OCI-LY1 (cell line): Measurements from ENCODE around the gene LRRC56.

Source experiments
- H2AFZ ChIP-seq: fragments of 200-600 bp; sonication (generic), shearing (Covaris generic); 2 replicates; pipeline ENCODE4 v1.6.0; 2014; ENCODE audit warnings: antibody characterized with exemption, mild to moderate bottlenecking, low read length
- H3F3A ChIP-seq: fragments of 200-600 bp; sonication (generic), shearing (Covaris generic); 2 replicates; pipeline ENCODE4 v1.6.0; 2014; ENCODE audit warnings: mild to moderate bottlenecking, antibody characterized with exemption, low read length, moderate library complexity; ENCODE audit not compliant: insufficient read depth
- H3K27ac ChIP-seq: fragments of 200-600 bp; sonication (generic); 2 replicates; pipeline ENCODE4 v1.5.1; 2014; ENCODE audit warnings: low read length, mixed run types, mild to moderate bottlenecking, low read depth; ENCODE audit not compliant: poor library complexity, severe bottlenecking
- H3K27me3 ChIP-seq: fragments of 200-600 bp; sonication (generic); 2 replicates; pipeline ENCODE4 v1.6.0; 2014; ENCODE audit warnings: antibody characterized with exemption, mild to moderate bottlenecking, low read length, moderate library complexity; ENCODE audit not compliant: insufficient read depth
- H3K36me3 ChIP-seq: fragments of 200-600 bp; sonication (generic); 2 replicates; pipeline ENCODE4 v1.6.1; 2014; ENCODE audit warnings: mild to moderate bottlenecking, antibody characterized with exemption, low read length, moderate library complexity, mixed read lengths; ENCODE audit not compliant: insufficient read depth
- H3K4me1 ChIP-seq: fragments of 200-600 bp; sonication (generic); 2 replicates; pipeline ENCODE4 v1.5.1; 2014; ENCODE audit warnings: mild to moderate bottlenecking, low read length, moderate library complexity; ENCODE audit not compliant: insufficient read depth, severe bottlenecking
- H3K4me2 ChIP-seq: fragments of 200-600 bp; sonication (generic), shearing (Covaris generic); 2 replicates; pipeline ENCODE4 v1.6.1; 2014; ENCODE audit warnings: low read length
- H3K4me3 ChIP-seq: fragments of 200-600 bp; sonication (generic); 2 replicates; pipeline ENCODE4 v1.5.1; 2014; ENCODE audit warnings: low read length, low read depth, mild to moderate bottlenecking, mixed read lengths; ENCODE audit not compliant: poor library complexity, severe bottlenecking
- H3K79me2 ChIP-seq: fragments of 200-600 bp; shearing (Covaris generic); 2 replicates; pipeline ENCODE4 v1.6.1; 2016; ENCODE audit warnings: mixed run types, low read length, mixed read lengths; ENCODE audit not compliant: insufficient read depth
- H3K9ac ChIP-seq: fragments of 200-600 bp; sonication (generic), shearing (Covaris generic); 2 replicates; pipeline ENCODE4 v1.6.1; 2014; ENCODE audit warnings: mild to moderate bottlenecking, low read length, mixed read lengths
- H3K9me2 ChIP-seq: fragments of 200-600 bp; sonication (generic), shearing (Covaris generic); 2 replicates; pipeline ENCODE4 v1.6.1; 2014; ENCODE audit warnings: low read depth, mild to moderate bottlenecking, low read length, mixed read lengths
- H3K9me3 ChIP-seq: fragments of 200-600 bp; shearing (Covaris generic); 2 replicates; pipeline ENCODE4 v1.6.1; 2014; ENCODE audit warnings: low read length, mixed read lengths
- H4K20me1 ChIP-seq: fragments of 200-600 bp; sonication (generic), shearing (Covaris generic); 2 replicates; pipeline ENCODE4 v1.6.0; 2016; ENCODE audit warnings: mild to moderate bottlenecking, low read length; ENCODE audit not compliant: insufficient read depth
- EZH2 ChIP-seq: fragments of 200-600 bp; sonication (generic), shearing (Covaris generic); IDR thresholded peaks from 2 replicates; pipeline ENCODE4 v1.8.0; 2017; ENCODE audit warnings: borderline replicate concordance, mixed run types, mild to moderate bottlenecking, antibody characterized with exemption, low read length, moderate library complexity, mixed read lengths
- TF ChIP-seq, protein P1 (sequence below): fragments of 200-600 bp; sonication (generic), shearing (Covaris generic); IDR thresholded peaks from 2 replicates; pipeline ENCODE4 v1.5.1; 2017; ENCODE audit warnings: mild to moderate bottlenecking, antibody characterized with exemption, low read length, moderate library complexity, mixed read lengths

The LRRC56 gene

DNA sequence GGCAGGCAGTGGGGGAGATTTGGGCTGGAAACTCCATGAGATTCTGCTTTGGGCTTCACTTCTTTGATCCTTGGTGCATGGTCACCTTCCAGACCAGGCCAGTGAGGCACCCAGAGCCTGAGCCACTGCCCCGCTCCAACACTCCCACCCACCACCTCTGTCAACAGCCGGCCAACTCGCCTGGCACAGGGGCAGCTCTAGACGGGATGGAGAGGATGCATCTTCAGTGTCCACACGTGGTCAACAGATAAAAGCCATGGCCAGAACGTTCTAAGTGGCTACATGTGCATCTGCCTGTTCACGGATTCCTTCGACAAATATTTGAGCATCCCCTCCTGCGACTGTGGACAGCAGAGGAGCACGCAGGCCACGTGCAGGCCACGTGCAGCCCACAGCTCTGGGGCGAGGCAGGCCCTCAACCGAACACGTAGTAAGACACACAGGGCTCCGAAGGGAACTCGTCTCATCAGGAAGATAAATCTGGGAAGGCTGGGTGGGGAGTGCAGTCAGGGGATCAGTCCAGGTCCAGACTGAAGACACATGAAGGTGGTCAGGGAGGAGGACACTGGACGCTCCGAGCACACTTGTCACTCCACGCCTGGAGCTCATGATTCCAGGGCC lies 1.2 kb downstream of the LRRC56 start:
- Histone ChIP-seq H3F3A (peaks cover 5% of the 10 kb centered on the region; the same call in 1 of the 2 replicates), H3K4me3 (no peak overlapping the region), H3K9me3 (no peaks in the 10 kb centered on the region), H3K27ac (no peak overlapping the region), H3K4me1 (peaks cover 31% of the 10 kb centered on the region), H3K36me3 (no peaks in the 10 kb centered on the region; the same call in 1 of the 2 replicates), H4K20me1 (no peaks in the 10 kb centered on the region), H3K27me3 (no peaks in the 10 kb centered on the region), H3K9me2 (no peaks in the 10 kb centered on the region), H2AFZ (no peak overlapping the region), H3K9ac (no peak overlapping the region), H3K4me2 (no peak overlapping the region), H3K79me2 (no peaks in the 10 kb centered on the region)
- TF ChIP-seq, protein P1, sequence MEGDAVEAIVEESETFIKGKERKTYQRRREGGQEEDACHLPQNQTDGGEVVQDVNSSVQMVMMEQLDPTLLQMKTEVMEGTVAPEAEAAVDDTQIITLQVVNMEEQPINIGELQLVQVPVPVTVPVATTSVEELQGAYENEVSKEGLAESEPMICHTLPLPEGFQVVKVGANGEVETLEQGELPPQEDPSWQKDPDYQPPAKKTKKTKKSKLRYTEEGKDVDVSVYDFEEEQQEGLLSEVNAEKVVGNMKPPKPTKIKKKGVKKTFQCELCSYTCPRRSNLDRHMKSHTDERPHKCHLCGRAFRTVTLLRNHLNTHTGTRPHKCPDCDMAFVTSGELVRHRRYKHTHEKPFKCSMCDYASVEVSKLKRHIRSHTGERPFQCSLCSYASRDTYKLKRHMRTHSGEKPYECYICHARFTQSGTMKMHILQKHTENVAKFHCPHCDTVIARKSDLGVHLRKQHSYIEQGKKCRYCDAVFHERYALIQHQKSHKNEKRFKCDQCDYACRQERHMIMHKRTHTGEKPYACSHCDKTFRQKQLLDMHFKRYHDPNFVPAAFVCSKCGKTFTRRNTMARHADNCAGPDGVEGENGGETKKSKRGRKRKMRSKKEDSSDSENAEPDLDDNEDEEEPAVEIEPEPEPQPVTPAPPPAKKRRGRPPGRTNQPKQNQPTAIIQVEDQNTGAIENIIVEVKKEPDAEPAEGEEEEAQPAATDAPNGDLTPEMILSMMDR = no peak
- no peak for TF ChIP-seq EZH2

DNA sequence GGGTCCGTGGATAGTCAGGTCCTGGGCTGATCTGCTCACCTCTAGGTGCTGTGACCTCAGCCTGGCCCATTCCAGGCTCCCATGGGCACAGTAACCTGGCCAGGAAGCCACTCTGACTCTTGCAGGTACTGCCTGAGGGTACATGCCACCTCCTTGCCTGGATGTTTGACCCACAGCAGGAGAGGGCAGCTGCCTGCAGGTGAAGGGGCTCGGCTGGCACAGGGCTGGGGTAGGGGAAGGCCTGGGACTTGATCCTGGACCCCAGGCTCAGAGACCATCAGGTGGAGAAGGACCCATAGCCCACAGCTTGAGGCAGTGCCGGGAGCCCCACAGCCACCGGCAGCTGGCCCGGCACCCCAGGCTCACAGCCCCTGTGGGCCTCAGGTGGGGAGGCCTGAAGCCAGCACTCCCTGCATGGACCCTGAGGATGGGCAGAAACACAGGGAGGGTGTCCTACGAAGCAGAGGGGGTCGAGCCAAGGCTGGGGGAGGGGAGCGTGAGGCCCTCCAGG lies 2.7 kb downstream of the LRRC56 start:
- Histone ChIP-seq H3K4me2 (no peak overlapping the region), H3K4me1 (peaks cover 25% of the 10 kb centered on the region)
- TF ChIP-seq EZH2 = no peak
- TF ChIP-seq, protein P1 = no peak

DNA sequence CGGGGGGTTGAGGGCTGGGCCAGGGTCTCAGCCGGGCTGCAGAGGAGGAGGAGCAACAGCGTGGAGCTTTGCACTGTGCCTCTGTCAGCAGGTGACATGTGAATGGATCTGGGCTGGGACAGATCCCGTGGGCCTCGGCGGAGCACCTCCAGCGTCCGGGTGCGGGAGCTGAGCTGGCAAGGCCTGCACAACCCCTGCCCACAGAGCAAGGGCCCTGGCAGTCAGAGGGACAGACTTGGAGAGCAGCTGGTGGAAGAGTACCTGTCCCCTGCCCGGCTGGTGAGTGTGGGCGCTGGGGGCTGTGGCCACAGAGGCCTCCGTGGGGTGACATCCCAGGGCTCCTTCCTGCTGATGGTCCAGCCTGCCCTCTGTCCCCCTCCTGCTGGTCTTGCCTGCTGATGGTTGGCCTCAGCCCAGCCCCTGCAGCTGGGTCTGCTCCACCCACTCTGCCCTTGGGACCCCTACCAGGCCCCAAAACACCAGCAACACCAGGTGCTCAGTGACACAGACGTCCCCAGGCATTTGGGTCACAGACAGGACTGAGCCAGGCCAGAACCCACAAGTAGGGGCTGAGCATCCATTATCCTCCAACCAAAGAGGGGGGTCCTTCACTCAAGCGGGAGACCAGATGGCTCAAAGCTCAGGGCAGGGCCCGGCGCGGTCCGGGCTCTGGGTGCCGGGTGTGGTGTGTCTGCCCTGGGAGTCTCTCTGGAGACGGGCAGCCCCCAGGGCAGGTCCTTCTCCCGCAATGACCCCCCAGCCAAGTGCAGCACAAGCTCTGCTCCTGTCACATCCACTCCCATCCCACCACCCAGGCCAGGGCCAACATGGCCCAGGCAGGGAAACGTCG lies 3.5 kb downstream of the LRRC56 start:
- Histone ChIP-seq H3K9me3 (no peaks in the 10 kb centered on the region), H3K9me2 (no peaks in the 10 kb centered on the region), H3K4me1 (peaks cover 25% of the 10 kb centered on the region), H3K27ac (no peak overlapping the region), H3F3A (peaks cover 5% of the 10 kb centered on the region; the same call in 1 of the 2 replicates), H3K4me3 (no peak overlapping the region), H2AFZ (no peak overlapping the region), H3K4me2 (no peak overlapping the region), H3K36me3 (no peaks in the 10 kb centered on the region), H4K20me1 (no peaks in the 10 kb centered on the region), H3K27me3 (no peaks in the 10 kb centered on the region), H3K9ac (no peak overlapping the region), H3K79me2 (no peaks in the 10 kb centered on the region)
- TF ChIP-seq, protein P1 = no peak
- no peak for TF ChIP-seq EZH2

More for the DNA sequence above, 2.7 kb downstream of the LRRC56 start:
- Histone ChIP-seq H3F3A (peaks cover 5% of the 10 kb centered on the region; the same call in 1 of the 2 replicates), H3K79me2 (no peaks in the 10 kb centered on the region), H3K9ac (no peak overlapping the region), H3K27ac (no peak overlapping the region), H2AFZ (no peak overlapping the region), H3K36me3 (no peaks in the 10 kb centered on the region), H3K27me3 (no peaks in the 10 kb centered on the region), H3K9me3 (no peaks in the 10 kb centered on the region), H3K9me2 (no peaks in the 10 kb centered on the region), H3K4me3 (no peak overlapping the region), H4K20me1 (no peaks in the 10 kb centered on the region)
